Hindlimb muscle (tissue), 1 donor: ENCODE measurements around the gene RIIAD1. TPM values are rescaled to one million over a fixed set of nuclear protein-coding genes. Genes with fewer than 3 reads are reported as not detected.
"Not testable (repeated sequence)": the region's sequence is repeated elsewhere in the genome, so short reads cannot be mapped to it uniquely, and the experiment has no call there.

Source experiments
- DNase-seq: peaks from one replicate; pipeline ENCODE4 v3.0.0-alpha.2; 2013
- polyA plus RNA-seq: library from polyadenylated mRNA; unstranded; fragments of 120-200 nt; gene quantifications from one replicate; pipeline ENCODE4 v1.2.1, GENCODE V29; 2013; ENCODE audit not compliant: insufficient read length

Gene RIIAD1
- polyA plus RNA-seq, 1 donor = not detected

GRCh38 chr1:151711044-151711800 lies 10.1 kb upstream of the RIIAD1 start:
- no peak for DNase-seq

- DNase-seq = no peak
Measured at GRCh38 chr1:151711951-151712350, 9.4 kb upstream of the RIIAD1 start.

- DNase-seq = no peak
Measured at GRCh38 chr1:151713044-151713443, 8.3 kb upstream of the RIIAD1 start.

- no peak for DNase-seq
Measured at GRCh38 chr1:151713874-151714273, 7.4 kb upstream of the RIIAD1 start.

- DNase-seq = no peak
Measured at GRCh38 chr1:151714820-151715725, 6.2 kb upstream of the RIIAD1 start.

- DNase-seq = no peak
Measured at GRCh38 chr1:151715726-151716404, 5.5 kb upstream of the RIIAD1 start.

- DNase-seq = no peak
Measured at GRCh38 chr1:151716405-151716762, 4.9 kb upstream of the RIIAD1 start.

GRCh38 chr1:151716771-151717631 lies 4.3 kb upstream of the RIIAD1 start, which contains the start of gene CELF3:
TSS of gene CELF3 (minus strand) at chr1:151716803. CDS start at chr1:151716020, 783 bp downstream.
- DNase-seq = no peak

GRCh38 chr1:151718011-151718431 lies 3.3 kb upstream of the RIIAD1 start:
- no peak for DNase-seq

- DNase-seq = no peak
Measured at GRCh38 chr1:151718666-151719065, 2.7 kb upstream of the RIIAD1 start.

- DNase-seq = no peak
Measured at GRCh38 chr1:151720125-151720524, 1.2 kb upstream of the RIIAD1 start.

GRCh38 chr1:151720554-151720953 lies 768 bp upstream of the RIIAD1 start:
- no peak for DNase-seq

GRCh38 chr1:151721788-151722510 lies 627 bp downstream of the RIIAD1 start:
- DNase-seq = no peak

- DNase-seq = no peak
Measured at GRCh38 chr1:151723726-151724370, 2.5 kb downstream of the RIIAD1 start.

- peak; percentile 25 for DNase-seq
Measured at GRCh38 chr1:151728151-151729054, 7.1 kb downstream of the RIIAD1 start.

GRCh38 chr1:151729157-151729965 lies 8.0 kb downstream of the RIIAD1 start:
- no peak for DNase-seq

GRCh38 chr1:151729966-151730291 lies 8.6 kb downstream of the RIIAD1 start:
- DNase-seq = no peak

GRCh38 chr1:151733126-151733525 lies 11.8 kb downstream of the RIIAD1 start:
- no peak for DNase-seq

- not testable (repeated sequence) for DNase-seq
Measured at GRCh38 chr1:151733995-151734394, 12.7 kb downstream of the RIIAD1 start.
